NB4 (cell line): ENCODE measurements around the gene UBE2C.

ENCODE experiments used
- MYC ChIP-seq: IDR thresholded peaks from 2 replicates; pipeline ENCODE4 v1.6.1; 2011; ENCODE audit warnings: low read depth, low read length
- TF ChIP-seq, protein P1 (sequence below): IDR thresholded peaks from one replicate; pipeline ENCODE4 v1.5.1; 2012; ENCODE audit warnings: low read depth, low read length

DNA sequence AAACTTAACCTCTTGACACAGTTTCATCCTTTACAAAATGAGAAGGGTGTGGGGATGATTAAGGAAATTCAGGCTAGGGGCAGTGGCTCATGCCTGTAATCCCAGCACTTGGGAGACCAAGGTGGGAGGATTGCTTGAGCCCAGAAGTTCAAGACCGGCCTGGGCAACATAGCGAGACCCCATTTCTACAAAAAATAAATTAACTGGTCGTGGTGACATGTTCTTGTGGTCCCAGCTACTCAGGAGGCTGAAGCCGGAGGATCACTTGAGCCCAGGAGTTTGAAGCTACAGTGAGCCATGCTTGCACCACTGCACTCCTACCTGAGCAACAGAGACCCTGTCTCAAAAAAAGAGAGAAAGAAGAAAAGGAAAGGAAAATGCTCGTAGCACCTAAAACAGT, 54.0 kb downstream of the UBE2C start:
- TF ChIP-seq, protein P1, sequence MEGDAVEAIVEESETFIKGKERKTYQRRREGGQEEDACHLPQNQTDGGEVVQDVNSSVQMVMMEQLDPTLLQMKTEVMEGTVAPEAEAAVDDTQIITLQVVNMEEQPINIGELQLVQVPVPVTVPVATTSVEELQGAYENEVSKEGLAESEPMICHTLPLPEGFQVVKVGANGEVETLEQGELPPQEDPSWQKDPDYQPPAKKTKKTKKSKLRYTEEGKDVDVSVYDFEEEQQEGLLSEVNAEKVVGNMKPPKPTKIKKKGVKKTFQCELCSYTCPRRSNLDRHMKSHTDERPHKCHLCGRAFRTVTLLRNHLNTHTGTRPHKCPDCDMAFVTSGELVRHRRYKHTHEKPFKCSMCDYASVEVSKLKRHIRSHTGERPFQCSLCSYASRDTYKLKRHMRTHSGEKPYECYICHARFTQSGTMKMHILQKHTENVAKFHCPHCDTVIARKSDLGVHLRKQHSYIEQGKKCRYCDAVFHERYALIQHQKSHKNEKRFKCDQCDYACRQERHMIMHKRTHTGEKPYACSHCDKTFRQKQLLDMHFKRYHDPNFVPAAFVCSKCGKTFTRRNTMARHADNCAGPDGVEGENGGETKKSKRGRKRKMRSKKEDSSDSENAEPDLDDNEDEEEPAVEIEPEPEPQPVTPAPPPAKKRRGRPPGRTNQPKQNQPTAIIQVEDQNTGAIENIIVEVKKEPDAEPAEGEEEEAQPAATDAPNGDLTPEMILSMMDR, result no peak
- TF ChIP-seq MYC, result no peak
